SK-N-SH (cell line): ENCODE results near the gene MYCBPAP. TPM values are rescaled to one million over a fixed set of nuclear protein-coding genes. Genes with fewer than 3 reads are reported as not detected.

ENCODE experiments used
- CTCF ChIA-PET: fragments of 300-600, 350-600 bp; formaldehyde crosslinking; extraction: SDS; loops from one replicate; lab custom pipeline; 2021; lab: Yijun Ruan, JAX
- POLR2A ChIA-PET: fragments of 350-600 bp; sonication (Branson Sonifier 250); formaldehyde crosslinking; extraction: SDS; loops from one replicate; lab custom pipeline; 2020; ENCODE audit warnings: antibody characterized with exemption, inconsistent platforms; lab: Yijun Ruan, JAX
- DNase-seq: peaks from one replicate; pipeline ENCODE4 v3.0.0; 2012
- H2AFZ ChIP-seq: fragments of 200-600 bp; sonication (generic); 2 replicates; pipeline ENCODE4 v1.8.1; 2016; ENCODE audit warnings: antibody characterized with exemption, mild to moderate bottlenecking, low read depth
- H3F3A ChIP-seq: fragments of 200-600 bp; sonication (generic); replicated peaks from 2 replicates; pipeline ENCODE3; 2016; ENCODE audit warnings: antibody characterized with exemption, mild to moderate bottlenecking; ENCODE audit not compliant: insufficient read depth
- H3K27ac ChIP-seq, 2 experiments: fragments of 200-500 bp in 1 of 2; fragments of 200-600 bp in 1 of 2; sonication (Bioruptor generic) in 1 of 2; sonication (generic), shearing (Covaris generic) in 1 of 2; 2 replicates each; pipeline versions ENCODE4 v1.5.1 to v1.6.1; 2014 to 2016; ENCODE audit warnings: low read depth in 2 of 2, inconsistent platforms in 1 of 2, low read length in 1 of 2, mild to moderate bottlenecking in 1 of 2, mixed read lengths in 1 of 2
- H3K27me3 ChIP-seq: fragments of 200-600 bp; sonication (generic), shearing (Covaris generic); 2 replicates; pipeline ENCODE4 v1.6.1; 2016; ENCODE audit warnings: mixed run types; ENCODE audit not compliant: insufficient read depth
- H3K36me3 ChIP-seq, 2 experiments: fragments of 200-500 bp in 1 of 2; fragments of 200-600 bp in 1 of 2; sonication (Bioruptor generic) in 1 of 2; sonication (generic) in 1 of 2; replicated peaks in 1 of 2; 2 replicates each; pipeline versions ENCODE3 to v1.5.1; 2014 to 2016; ENCODE audit warnings: low read length in 1 of 2, mild to moderate bottlenecking in 1 of 2; ENCODE audit not compliant: insufficient read depth in 2 of 2, control insufficient read depth in 1 of 2
- H3K4me1 ChIP-seq, 2 experiments: fragments of 200-500 bp in 1 of 2; fragments of 200-600 bp in 1 of 2; sonication (Bioruptor generic) in 1 of 2; sonication (generic), shearing (Covaris generic) in 1 of 2; 2 replicates each; pipeline versions ENCODE4 v1.5.1 to v1.6.1; 2014 to 2016; ENCODE audit warnings: low read depth in 1 of 2, low read length in 1 of 2, mixed run types in 1 of 2; ENCODE audit not compliant: insufficient read depth in 2 of 2, control insufficient read depth in 1 of 2
- H3K4me2 ChIP-seq: fragments of 200-600 bp; sonication (generic), shearing (Covaris generic); 2 replicates; pipeline ENCODE4 v1.6.1; 2017; ENCODE audit warnings: mixed run types
- H3K4me3 ChIP-seq, 2 experiments: fragments of 200-500 bp in 1 of 2; fragments of 200-600 bp in 1 of 2; sonication (Bioruptor generic) in 1 of 2; sonication (generic), shearing (Covaris generic) in 1 of 2; 2 replicates each; pipeline versions ENCODE4 v1.5.1 to v1.8.1; 2014 to 2016; ENCODE audit warnings: low read depth in 2 of 2, inconsistent platforms in 1 of 2, low read length in 1 of 2, mild to moderate bottlenecking in 1 of 2, mixed read lengths in 1 of 2, moderate library complexity in 1 of 2
- H3K79me2 ChIP-seq: fragments of 200-600 bp; sonication (generic); 2 replicates; pipeline ENCODE4 v1.8.1; 2017; ENCODE audit warnings: mild to moderate bottlenecking; ENCODE audit not compliant: insufficient read depth
- H3K9ac ChIP-seq: fragments of 200-600 bp; sonication (generic); 2 replicates; pipeline ENCODE4 v1.6.1; 2017; ENCODE audit warnings: mixed run types
- H3K9me2 ChIP-seq: fragments of 200-600 bp; sonication (generic); 2 replicates; pipeline ENCODE4 v1.6.1; 2017; ENCODE audit warnings: mixed run types
- H3K9me3 ChIP-seq: fragments of 200-600 bp; sonication (generic); 2 replicates; pipeline ENCODE4 v1.6.1; 2017; ENCODE audit warnings: mixed run types, mild to moderate bottlenecking, moderate library complexity
- H4K20me1 ChIP-seq: fragments of 200-600 bp; sonication (generic); 2 replicates; pipeline ENCODE4 v1.6.1; 2017; ENCODE audit warnings: mild to moderate bottlenecking, mixed run types; ENCODE audit not compliant: insufficient read depth
- EZH2phosphoT487 ChIP-seq: fragments of 200-600 bp; sonication (generic); IDR thresholded peaks from 2 replicates; pipeline ENCODE4 v1.6.1; 2017; ENCODE audit warnings: low read depth, mixed run types, mild to moderate bottlenecking, antibody characterized with exemption, moderate library complexity, borderline replicate concordance
- MEF2A ChIP-seq: IDR thresholded peaks from 2 replicates; pipeline ENCODE4 v1.4.0; 2012; ENCODE audit warnings: low read depth, borderline replicate concordance
- NFIC ChIP-seq: IDR thresholded peaks from 2 replicates; pipeline ENCODE4 v1.4.0; 2012; ENCODE audit warnings: borderline replicate concordance
- RFX5 ChIP-seq: IDR thresholded peaks from 2 replicates; pipeline ENCODE4 v1.6.1; 2012; ENCODE audit warnings: mild to moderate bottlenecking, improper control_type of control experiment, low read length
- SMC3 ChIP-seq: IDR thresholded peaks from 2 replicates; pipeline ENCODE4 v1.6.1; 2012; ENCODE audit warnings: low read depth, low read length, improper control_type of control experiment
- WGBS: methylation state at CpG from one replicate; pipeline ENCODE4 v1.1.6; 2017; ENCODE audit warnings: low lambda C conversion rate; 5-methylcytosine and 5-hydroxymethylcytosine counted together
- polyA plus RNA-seq, 3 experiments: library from polyadenylated mRNA; depleted of rRNA; stranded (reverse); fragments of >200 nt; gene quantifications; 2 replicates each; pipeline ENCODE4 v1.2.3, GENCODE V29; 2012
- TF ChIP-seq, protein P1 (sequence below): fragments of 200-600 bp; sonication (generic); IDR thresholded peaks from 2 replicates; pipeline ENCODE4 v1.6.1; 2017; ENCODE audit warnings: antibody characterized with exemption, mild to moderate bottlenecking, moderate library complexity
- TF ChIP-seq, protein P2 (sequence below): IDR thresholded peaks from 2 replicates; pipeline ENCODE4 v1.4.0; 2012; ENCODE audit warnings: low read depth, borderline replicate concordance
- TF ChIP-seq, protein P3 (sequence below): fragments of 150-350 bp; IDR thresholded peaks from 2 replicates; pipeline ENCODE4 v1.6.1; 2016; ENCODE audit warnings: mild to moderate bottlenecking, low read depth, low read length
- TF ChIP-seq, protein P4 (sequence below): IDR thresholded peaks from 2 replicates; pipeline ENCODE4 v1.4.0; 2012; ENCODE audit warnings: low read depth, borderline replicate concordance

MYCBPAP gene
- polyA plus RNA-seq, 1 of the 3 experiments (the other 2 are of a cell fraction), result 2.4 TPM

DNA sequence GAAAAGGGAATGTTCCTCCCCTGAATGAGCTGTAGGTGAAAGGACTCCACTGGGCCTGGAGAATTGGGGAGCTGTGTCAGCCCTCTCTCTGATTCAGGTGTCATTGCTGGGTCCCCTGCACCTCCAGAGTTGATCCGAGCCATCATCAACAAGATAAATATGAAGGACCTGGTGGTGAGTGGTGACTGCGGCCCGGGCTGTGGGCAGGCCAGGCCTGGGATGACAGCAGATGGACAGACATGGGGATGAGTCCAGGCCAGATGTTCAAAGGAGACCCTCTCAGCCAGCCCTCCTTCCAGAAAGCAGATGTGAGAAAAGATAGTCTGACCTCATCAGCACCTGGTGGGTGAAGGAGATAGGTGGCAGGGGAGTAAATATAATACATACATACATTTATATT, 44.1 kb upstream of the MYCBPAP start:
- Histone ChIP-seq H2AFZ (no peak overlapping the region), H3K4me3 (no peak overlapping the region), H3K9me3 (no peaks in the 10 kb centered on the region), H3K4me2 (no peak overlapping the region), H3K4me1 (peaks cover 0 to 9% of the 10 kb centered on the region in 2 experiments; a peak in 1 of 4 replicates), H3K79me2 (no peaks in the 10 kb centered on the region), H3K36me3 (peaks cover 0 to 2% of the 10 kb centered on the region in 2 experiments), H4K20me1 (no peaks in the 10 kb centered on the region; the same call in 1 of the 2 replicates), H3K9me2 (no peaks in the 10 kb centered on the region), H3K27me3 (no peaks in the 10 kb centered on the region), H3K27ac (no peak overlapping the region), H3F3A (no peaks in the 10 kb centered on the region), H3K9ac (no peak overlapping the region)
- 85% methylated on average over 3 of the region's 3 CpGs for WGBS
- no peak for TF ChIP-seq RFX5
- no peak for TF ChIP-seq EZH2phosphoT487
- ChIA-PET POLR2A (no interaction called here), CTCF (interaction anchor here (1.0 to 4.1 kb wide), 6 partner anchors 9 to 83 kb away, joined by 3 to 18 read pairs (median 6); partner anchors contain the start of gene LRRC59)
- no peak for DNase-seq

DNA sequence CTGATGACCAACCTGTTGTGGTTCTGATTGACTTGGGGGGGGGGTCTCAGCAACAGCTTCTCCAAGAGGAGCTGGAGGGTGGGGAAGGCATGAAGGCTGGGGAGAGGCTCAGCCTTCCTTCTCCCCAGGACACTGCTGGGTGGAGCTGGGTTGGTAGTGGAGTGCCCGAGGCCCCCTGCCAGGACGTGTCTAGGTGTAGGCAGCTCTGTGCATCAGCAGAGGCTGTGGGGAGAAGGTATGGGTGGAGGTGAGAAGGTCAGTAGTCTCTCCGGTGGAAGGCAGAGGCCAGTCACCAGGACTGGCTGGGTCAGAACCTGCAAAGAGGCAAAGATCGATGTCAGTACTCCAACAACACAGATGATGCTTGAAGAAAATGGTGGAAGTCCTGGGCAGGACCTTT, 43.5 kb upstream of the MYCBPAP start:
- no peaks in the 10 kb centered on the region for H3K27me3 ChIP-seq
- no peak for DNase-seq
- peaks cover 0 to 15% of the 10 kb centered on the region in 2 experiments; a peak in 1 of 4 replicates for H3K4me1 ChIP-seq
- no peaks in the 10 kb centered on the region for H3F3A ChIP-seq
- H4K20me1 ChIP-seq, result no peaks in the 10 kb centered on the region; the same call in 1 of the 2 replicates
- no peak overlapping the region for H3K4me3 ChIP-seq
- H3K4me2 ChIP-seq, result no peak overlapping the region
- ChIA-PET CTCF (interaction anchor here (1.1 to 4.1 kb wide), 5 partner anchors 8 to 83 kb away, joined by 3 to 18 read pairs (median 9); partner anchors contain the start of gene LRRC59), POLR2A (no interaction called here)
- TF ChIP-seq RFX5, result no peak
- no peak for TF ChIP-seq NFIC
- no peak for TF ChIP-seq EZH2phosphoT487
- TF ChIP-seq MEF2A, result no peak
- no peak for TF ChIP-seq SMC3
- no peaks in the 10 kb centered on the region for H3K9me3 ChIP-seq
- no peak overlapping the region for H3K27ac ChIP-seq
- peaks cover 0 to 2% of the 10 kb centered on the region in 2 experiments for H3K36me3 ChIP-seq
- H3K79me2 ChIP-seq, result no peaks in the 10 kb centered on the region
- no peak overlapping the region for H2AFZ ChIP-seq
- H3K9ac ChIP-seq, result no peak overlapping the region
- 83% methylated on average over 4 of the region's 4 CpGs for whole genome bisulfite sequencing
- no peaks in the 10 kb centered on the region for H3K9me2 ChIP-seq

DNA sequence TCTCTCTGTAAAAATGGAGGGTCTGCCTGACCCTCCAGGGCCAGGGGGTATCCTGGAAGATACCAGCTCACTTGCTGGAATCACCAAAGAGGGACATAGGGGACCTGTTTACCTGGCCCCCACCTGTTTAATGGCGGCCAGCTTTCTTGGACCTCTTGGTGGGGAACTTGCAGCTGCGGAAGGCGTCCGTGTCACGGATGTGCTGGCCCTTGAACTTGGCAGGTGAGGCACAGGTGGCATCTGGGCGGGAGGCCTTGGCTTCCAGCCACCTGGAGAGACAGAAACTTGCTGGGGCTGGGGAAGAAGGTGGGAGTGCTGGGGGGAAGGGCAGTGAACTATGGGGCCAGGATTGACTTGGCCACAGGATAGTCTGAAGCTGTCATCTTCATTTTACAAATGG, 43.1 kb upstream of the MYCBPAP start:
- Histone ChIP-seq H3K36me3 (peaks cover 0 to 2% of the 10 kb centered on the region in 2 experiments), H3K79me2 (no peaks in the 10 kb centered on the region), H4K20me1 (no peaks in the 10 kb centered on the region; the same call in 1 of the 2 replicates), H3K27ac (no peak overlapping the region), H2AFZ (no peak overlapping the region), H3K27me3 (no peaks in the 10 kb centered on the region), H3K9ac (no peak overlapping the region), H3K9me2 (no peaks in the 10 kb centered on the region), H3K9me3 (no peaks in the 10 kb centered on the region), H3K4me2 (no peak overlapping the region), H3K4me1 (peaks cover 0 to 17% of the 10 kb centered on the region in 2 experiments; a peak in 1 of 4 replicates), H3F3A (no peaks in the 10 kb centered on the region), H3K4me3 (no peak overlapping the region)
- DNase-seq, result no peak
- 90% methylated on average over 6 of the region's 6 CpGs for WGBS
- ChIA-PET CTCF (interaction anchor here (1.1 to 3.7 kb wide), 4 partner anchors 12 to 68 kb away, joined by 3 to 15 read pairs (median 6); partner anchors contain the start of gene LRRC59), POLR2A (no interaction called here)
- TF ChIP-seq, protein P1, sequence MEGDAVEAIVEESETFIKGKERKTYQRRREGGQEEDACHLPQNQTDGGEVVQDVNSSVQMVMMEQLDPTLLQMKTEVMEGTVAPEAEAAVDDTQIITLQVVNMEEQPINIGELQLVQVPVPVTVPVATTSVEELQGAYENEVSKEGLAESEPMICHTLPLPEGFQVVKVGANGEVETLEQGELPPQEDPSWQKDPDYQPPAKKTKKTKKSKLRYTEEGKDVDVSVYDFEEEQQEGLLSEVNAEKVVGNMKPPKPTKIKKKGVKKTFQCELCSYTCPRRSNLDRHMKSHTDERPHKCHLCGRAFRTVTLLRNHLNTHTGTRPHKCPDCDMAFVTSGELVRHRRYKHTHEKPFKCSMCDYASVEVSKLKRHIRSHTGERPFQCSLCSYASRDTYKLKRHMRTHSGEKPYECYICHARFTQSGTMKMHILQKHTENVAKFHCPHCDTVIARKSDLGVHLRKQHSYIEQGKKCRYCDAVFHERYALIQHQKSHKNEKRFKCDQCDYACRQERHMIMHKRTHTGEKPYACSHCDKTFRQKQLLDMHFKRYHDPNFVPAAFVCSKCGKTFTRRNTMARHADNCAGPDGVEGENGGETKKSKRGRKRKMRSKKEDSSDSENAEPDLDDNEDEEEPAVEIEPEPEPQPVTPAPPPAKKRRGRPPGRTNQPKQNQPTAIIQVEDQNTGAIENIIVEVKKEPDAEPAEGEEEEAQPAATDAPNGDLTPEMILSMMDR, result no peak
- TF ChIP-seq, protein P2, sequence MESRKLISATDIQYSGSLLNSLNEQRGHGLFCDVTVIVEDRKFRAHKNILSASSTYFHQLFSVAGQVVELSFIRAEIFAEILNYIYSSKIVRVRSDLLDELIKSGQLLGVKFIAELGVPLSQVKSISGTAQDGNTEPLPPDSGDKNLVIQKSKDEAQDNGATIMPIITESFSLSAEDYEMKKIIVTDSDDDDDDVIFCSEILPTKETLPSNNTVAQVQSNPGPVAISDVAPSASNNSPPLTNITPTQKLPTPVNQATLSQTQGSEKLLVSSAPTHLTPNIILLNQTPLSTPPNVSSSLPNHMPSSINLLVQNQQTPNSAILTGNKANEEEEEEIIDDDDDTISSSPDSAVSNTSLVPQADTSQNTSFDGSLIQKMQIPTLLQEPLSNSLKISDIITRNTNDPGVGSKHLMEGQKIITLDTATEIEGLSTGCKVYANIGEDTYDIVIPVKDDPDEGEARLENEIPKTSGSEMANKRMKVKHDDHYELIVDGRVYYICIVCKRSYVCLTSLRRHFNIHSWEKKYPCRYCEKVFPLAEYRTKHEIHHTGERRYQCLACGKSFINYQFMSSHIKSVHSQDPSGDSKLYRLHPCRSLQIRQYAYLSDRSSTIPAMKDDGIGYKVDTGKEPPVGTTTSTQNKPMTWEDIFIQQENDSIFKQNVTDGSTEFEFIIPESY, result no peak
- TF ChIP-seq, protein P3, sequence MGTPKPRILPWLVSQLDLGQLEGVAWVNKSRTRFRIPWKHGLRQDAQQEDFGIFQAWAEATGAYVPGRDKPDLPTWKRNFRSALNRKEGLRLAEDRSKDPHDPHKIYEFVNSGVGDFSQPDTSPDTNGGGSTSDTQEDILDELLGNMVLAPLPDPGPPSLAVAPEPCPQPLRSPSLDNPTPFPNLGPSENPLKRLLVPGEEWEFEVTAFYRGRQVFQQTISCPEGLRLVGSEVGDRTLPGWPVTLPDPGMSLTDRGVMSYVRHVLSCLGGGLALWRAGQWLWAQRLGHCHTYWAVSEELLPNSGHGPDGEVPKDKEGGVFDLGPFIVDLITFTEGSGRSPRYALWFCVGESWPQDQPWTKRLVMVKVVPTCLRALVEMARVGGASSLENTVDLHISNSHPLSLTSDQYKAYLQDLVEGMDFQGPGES, result no peak
- TF ChIP-seq, protein P4, sequence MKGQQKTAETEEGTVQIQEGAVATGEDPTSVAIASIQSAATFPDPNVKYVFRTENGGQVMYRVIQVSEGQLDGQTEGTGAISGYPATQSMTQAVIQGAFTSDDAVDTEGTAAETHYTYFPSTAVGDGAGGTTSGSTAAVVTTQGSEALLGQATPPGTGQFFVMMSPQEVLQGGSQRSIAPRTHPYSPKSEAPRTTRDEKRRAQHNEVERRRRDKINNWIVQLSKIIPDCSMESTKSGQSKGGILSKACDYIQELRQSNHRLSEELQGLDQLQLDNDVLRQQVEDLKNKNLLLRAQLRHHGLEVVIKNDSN, result no peak
